HepG2 (cell line): ENCODE measurements around the gene ACOXL. TPM values are rescaled to one million over a fixed set of nuclear protein-coding genes. Genes with fewer than 3 reads are reported as not detected.

Experiments used
- MLXIP ChIP-seq: sonication (generic); formaldehyde crosslinking; IDR thresholded peaks from 2 replicates; pipeline ENCODE4 v1.9.0; 2021; ENCODE audit warnings: missing genetic modification reagents, borderline replicate concordance
- SKIL ChIP-seq: sonication (generic); formaldehyde crosslinking; IDR thresholded peaks from 2 replicates; pipeline ENCODE4 v1.8.0; 2022; ENCODE audit warnings: missing genetic modification reagents, mild to moderate bottlenecking, moderate library complexity, borderline replicate concordance
- THYN1 ChIP-seq: sonication (generic); formaldehyde crosslinking; IDR thresholded peaks from 2 replicates; pipeline ENCODE4 v1.8.1; 2023; ENCODE audit warnings: low read depth, mild to moderate bottlenecking, moderate library complexity, missing genetic modification reagents, borderline replicate concordance
- TP53 ChIP-seq: sonication (generic); formaldehyde crosslinking; conservative IDR thresholded peaks from 2 replicates; pipeline ENCODE4 v1.4.0; 2020; ENCODE audit warnings: missing genetic modification reagents
- ZFP36 ChIP-seq: fragments of 150-350 bp; IDR thresholded peaks from 2 replicates; pipeline ENCODE4 v1.6.1; 2018; ENCODE audit warnings: borderline replicate concordance, low read length, low read depth; ENCODE audit not compliant: partially characterized antibody
- ZHX2 ChIP-seq, 2 experiments: sonication (generic) in 1 of 2; formaldehyde crosslinking in 1 of 2; IDR thresholded peaks; 2 replicates each; pipeline versions ENCODE4 v1.6.1 to v1.9.0; 2014 to 2022; ENCODE audit warnings: antibody characterized with exemption in 1 of 2, borderline replicate concordance in 1 of 2, inconsistent platforms in 1 of 2, low read depth in 1 of 2, missing genetic modification reagents in 1 of 2
- ZNF33B ChIP-seq: sonication (generic); formaldehyde crosslinking; IDR thresholded peaks from 2 replicates; pipeline ENCODE4 v1.5.1; 2020; ENCODE audit warnings: mild to moderate bottlenecking, missing genetic modification reagents
- ZNF639 ChIP-seq: conservative IDR thresholded peaks from 2 replicates; pipeline ENCODE4 v1.6.1; 2018; ENCODE audit warnings: missing genetic modification reagents
- ZNF674 ChIP-seq: sonication (generic); formaldehyde crosslinking; IDR thresholded peaks from 2 replicates; pipeline ENCODE4 v1.5.0; 2020; ENCODE audit warnings: low read depth, mild to moderate bottlenecking, missing genetic modification reagents
- polyA plus RNA-seq, 8 experiments: library from polyadenylated mRNA; depleted of rRNA in 3 of 8; stranded (reverse) in 7 of 8; unstranded in 1 of 8; fragments of >200 nt; fragmentation: Illumina TruSeq in 4 of 8; extraction: Trizol in 4 of 8; gene quantifications; 2 replicates each; pipeline versions ENCODE4 v1.2.1 to v1.2.3, GENCODE V29; 2011 to 2016; ENCODE audit warnings: low read depth in 4 of 8, missing spikeins in 1 of 8, mixed read lengths in 1 of 8; ENCODE audit not compliant: insufficient read depth in 1 of 8
- total RNA-seq, 5 experiments: library from RNA; depleted of rRNA; stranded (reverse); fragments of >200 nt; fragmentation: Illumina TruSeq; extraction: Trizol; gene quantifications; 2 replicates each; pipeline ENCODE4 v1.2.3, GENCODE V29; 2016; ENCODE audit warnings: low read depth in 1 of 5

The ACOXL gene
- total and polyA plus RNA-seq, 2 of the 13 experiments (the other 11 are each of a cell fraction or from before 2014, with no cell fraction given): not detected

- TF ChIP-seq SKIL (peak; percentile 59; the same call in 1 of the 2 replicates), MLXIP (CRISPR knock-in tag) (peak; percentile 63; the same call in 1 of the 2 replicates), ZHX2 (IDR thresholded peaks at IDR 0.05; ENCODE audit: low read depth) (peak; percentile 10; the same call in 1 of the 2 replicates), ZHX2 (CRISPR knock-in tag; IDR thresholded peaks at IDR 0.05; ENCODE audit: borderline replicate concordance) (peak; percentile 23; the same call in 1 of the 2 replicates), ZFP36 (no peak), ZNF33B (no peak; the same call in 1 of the 2 replicates), ZNF674 (peak; percentile 30; the same call in 1 of the 2 replicates), ZNF639 (CRISPR knock-in tag) (no peak; the same call in none of the 2 replicates), THYN1 (no peak), TP53 (CRISPR knock-in tag) (no peak)
Measured at GRCh38 chr2:111121828-111122630, 389.7 kb downstream of the ACOXL start (continued).
